Limb (tissue), 2 donors: ENCODE results near the gene SENP6.
"Not testable (repeated sequence)": the region's sequence is repeated elsewhere in the genome, so short reads cannot be mapped to it uniquely, and the experiment has no call there.

Experiments
- DNase-seq, 2 donors: peaks; one replicate each; pipeline ENCODE4 v3.0.0-alpha.2; 2016; ENCODE audit errors: extremely low spot score in 2 of 2

Gene SENP6

GRCh38 chr6:75601304-75602245 is at the start of gene SENP6:
SENP6 (plus strand) TSS chr6:75601880; CDS start chr6:75602525, 645 bp downstream.
- peak; percentile 72 to 90 for DNase-seq

- DNase-seq: no peak
Measured at GRCh38 chr6:75556240-75556639, 45.4 kb upstream of the SENP6 start.

GRCh38 chr6:75557068-75557467 is 44.6 kb upstream of the SENP6 start:
- no peak for DNase-seq

GRCh38 chr6:75563032-75563431 is 38.6 kb upstream of the SENP6 start:
- no peak for DNase-seq

- no peak for DNase-seq
Measured at GRCh38 chr6:75566137-75566767, 35.4 kb upstream of the SENP6 start.

GRCh38 chr6:75568100-75568499 is 33.6 kb upstream of the SENP6 start:
- DNase-seq: no peak

- no peak for DNase-seq
Measured at GRCh38 chr6:75568965-75569364, 32.7 kb upstream of the SENP6 start.

- DNase-seq: not testable (repeated sequence)
Measured at GRCh38 chr6:75570671-75571070, 31.0 kb upstream of the SENP6 start.

- no peak for DNase-seq
Measured at GRCh38 chr6:75572072-75572471, 29.6 kb upstream of the SENP6 start.

- DNase-seq: no peak
Measured at GRCh38 chr6:75579951-75580350, 21.7 kb upstream of the SENP6 start.

GRCh38 chr6:75581231-75581630 is 20.4 kb upstream of the SENP6 start:
- DNase-seq: no peak

- DNase-seq: not testable (repeated sequence)
Measured at GRCh38 chr6:75584552-75584951, 17.1 kb upstream of the SENP6 start.

GRCh38 chr6:75588948-75589347 is 12.7 kb upstream of the SENP6 start:
- no peak for DNase-seq

- DNase-seq: no peak
Measured at GRCh38 chr6:75590370-75590769, 11.3 kb upstream of the SENP6 start.

- not testable (repeated sequence) for DNase-seq
Measured at GRCh38 chr6:75596380-75596779, 5.3 kb upstream of the SENP6 start.

GRCh38 chr6:75600768-75601167 is 912 bp upstream of the SENP6 start:
- no peak for DNase-seq

- DNase-seq: peak in 1 of 2 donors; percentile 23
Measured at GRCh38 chr6:75602246-75603105, 796 bp downstream of the SENP6 start.

GRCh38 chr6:75603106-75603420 is 1.4 kb downstream of the SENP6 start:
- DNase-seq: no peak

GRCh38 chr6:75604294-75604693 is 2.6 kb downstream of the SENP6 start:
- no peak for DNase-seq

GRCh38 chr6:75605635-75606034 is 4.0 kb downstream of the SENP6 start:
- DNase-seq: no peak

GRCh38 chr6:75608304-75608703 is 6.6 kb downstream of the SENP6 start:
- DNase-seq: no peak

GRCh38 chr6:75608956-75609533 is 7.4 kb downstream of the SENP6 start:
- no peak for DNase-seq
